Effector CD4-positive, alpha-beta T cell (primary cell): ENCODE results near the gene CERCAM. TPM values are rescaled to one million over a fixed set of nuclear protein-coding genes. Genes with fewer than 3 reads are reported as not detected.

Experiments used
- DNase-seq: peaks from one replicate; pipeline ENCODE4 v3.0.0-alpha.2; 2020
- total RNA-seq: gene quantifications from one replicate; lab custom pipeline; 2026; lab: John Stamatoyannopoulos, UW

The CERCAM gene
- total RNA-seq, result not detected

- DNase-seq, result peak; percentile 26
Observed at GRCh38 chr9:128420651-128421481, at the start of gene CERCAM. Gene CERCAM (plus strand): TSS chr9:128420857. CDS start chr9:128420878, 21 bp downstream.

- DNase-seq, result no peak
Observed at GRCh38 chr9:128371630-128372117, 49.0 kb upstream of the CERCAM start.

- no peak for DNase-seq
Observed at GRCh38 chr9:128372188-128372641, 48.4 kb upstream of the CERCAM start.

- DNase-seq, result no peak
Observed at GRCh38 chr9:128372784-128373183, 47.9 kb upstream of the CERCAM start.

GRCh38 chr9:128374221-128374675, 46.4 kb upstream of the CERCAM start:
- DNase-seq, result no peak

GRCh38 chr9:128375865-128376264, 44.8 kb upstream of the CERCAM start:
- DNase-seq, result no peak

- no peak for DNase-seq
Observed at GRCh38 chr9:128382261-128382660, 38.4 kb upstream of the CERCAM start.

GRCh38 chr9:128383007-128383753, 37.5 kb upstream of the CERCAM start:
- no peak for DNase-seq

- DNase-seq, result no peak
Observed at GRCh38 chr9:128383791-128384190, 36.9 kb upstream of the CERCAM start.

GRCh38 chr9:128384801-128385495, 35.7 kb upstream of the CERCAM start:
- DNase-seq, result no peak

GRCh38 chr9:128385496-128386460, 34.9 kb upstream of the CERCAM start:
- no peak for DNase-seq

- no peak for DNase-seq
Observed at GRCh38 chr9:128388150-128388549, 32.5 kb upstream of the CERCAM start.

- no peak for DNase-seq
Observed at GRCh38 chr9:128389395-128390149, 31.1 kb upstream of the CERCAM start.

- DNase-seq, result no peak
Observed at GRCh38 chr9:128390150-128390812, 30.4 kb upstream of the CERCAM start.

- DNase-seq, result no peak
Observed at GRCh38 chr9:128390813-128391711, 29.6 kb upstream of the CERCAM start.

GRCh38 chr9:128391956-128392301, 28.7 kb upstream of the CERCAM start:
- DNase-seq, result no peak

GRCh38 chr9:128392302-128393144, 28.1 kb upstream of the CERCAM start:
- DNase-seq, result no peak

GRCh38 chr9:128393145-128393775, 27.4 kb upstream of the CERCAM start:
- DNase-seq, result no peak
